HCT116 (cell line): ENCODE results near the gene TIPARP. TPM values are rescaled to one million over a fixed set of nuclear protein-coding genes. Genes with fewer than 3 reads are reported as not detected.

Experiments
- ATAC-seq: fragments of 200-7000 bp; cut with Tn5 transposase; 2 replicates; pipeline ENCODE4 v1.9.1; 2020; ENCODE audit warnings: mild to moderate bottlenecking, moderate library complexity
- BruUV-seq: library from RNA; stranded (reverse); fragments of 400-500 nt; replicated peaks from 2 replicates; lab custom pipeline; 2021; lab: Mats Ljungman, UMichigan
- CTCF ChIA-PET: fragments of 300-600 bp; sonication (Branson Sonifier 250); formaldehyde crosslinking; loops from one replicate; lab custom pipeline; 2021; ENCODE audit warnings: antibody characterized with exemption; lab: Charles Lee
- POLR2A ChIA-PET: fragments of 300-600, 350-600 bp; sonication (Branson Sonifier 250); formaldehyde crosslinking; loops from one replicate; lab custom pipeline; 2021; ENCODE audit warnings: antibody characterized with exemption; lab: Charles Lee
- RAD21 ChIA-PET, 2 experiments: fragments of 300-600 bp; sonication (Branson Sonifier 250); formaldehyde crosslinking; loops; one replicate each; lab custom pipeline; 2023; ENCODE audit warnings: low total read pairs in 2 of 2; ENCODE audit not compliant: uncharacterized antibody in 2 of 2, unreplicated experiment in 2 of 2, low non-redundant PET in 1 of 2; lab: Charles Lee
- DNase-seq: peaks from one replicate; pipeline ENCODE4 v3.0.0-alpha.2; 2010; ENCODE audit warnings: low read depth, low spot score
- H2AFZ ChIP-seq: fragments of 200-600 bp; shearing (Covaris generic), sonication (generic); 2 replicates; pipeline ENCODE4 v1.6.1; 2017; ENCODE audit warnings: low read depth, mixed run types, mixed read lengths, antibody characterized with exemption, low read length; ENCODE audit not compliant: poor library complexity, severe bottlenecking
- H3K27ac ChIP-seq: 2 replicates; pipeline ENCODE4 v1.5.1; 2012; ENCODE audit warnings: low read depth, low read length
- H3K27me3 ChIP-seq: fragments of 200-600 bp; sonication (generic); 2 replicates; pipeline ENCODE4 v1.6.1; 2016; ENCODE audit warnings: mixed run types, low read length, mixed read lengths; ENCODE audit not compliant: insufficient read depth
- H3K36me3 ChIP-seq, 2 experiments: fragments of 200-500 bp in 1 of 2; fragments of 200-600 bp in 1 of 2; sonication (Bioruptor generic) in 1 of 2; sonication (generic) in 1 of 2; 2 replicates each; pipeline versions ENCODE4 v1.5.1 to v1.6.1; 2014 to 2016; ENCODE audit warnings: low read length in 2 of 2, inconsistent platforms in 1 of 2, mixed read lengths in 1 of 2, mixed run types in 1 of 2; ENCODE audit not compliant: insufficient read depth in 2 of 2, control insufficient read depth in 1 of 2
- H3K4me1 ChIP-seq, 2 experiments: fragments of 200-600 bp in 1 of 2; sonication (generic) in 1 of 2; 2 replicates each; pipeline versions ENCODE4 v1.5.1 to v1.6.1; 2012 to 2017; ENCODE audit warnings: low read length in 2 of 2, inconsistent platforms in 1 of 2, mild to moderate bottlenecking in 1 of 2, mixed read lengths in 1 of 2, mixed run types in 1 of 2, moderate library complexity in 1 of 2; ENCODE audit not compliant: insufficient read depth in 2 of 2, control insufficient read depth in 1 of 2
- H3K4me2 ChIP-seq: fragments of 200-600 bp; sonication (generic); 2 replicates; pipeline ENCODE4 v1.6.1; 2017; ENCODE audit warnings: mixed run types, low read length, mixed read lengths
- H3K4me3 ChIP-seq, 2 experiments: fragments of 200-600 bp in 1 of 2; sonication (generic) in 1 of 2; replicated peaks in 1 of 2; 2 replicates each; pipeline ENCODE4 v1.5.1; 2011 to 2016; ENCODE audit warnings: low read length in 2 of 2, control low read depth in 1 of 2, low read depth in 1 of 2, mild to moderate bottlenecking in 1 of 2, mixed read lengths in 1 of 2, mixed run types in 1 of 2
- H3K79me2 ChIP-seq: fragments of 200-600 bp; sonication (generic); 2 replicates; pipeline ENCODE4 v1.6.1; 2017; ENCODE audit warnings: mild to moderate bottlenecking, mixed run types, low read length, moderate library complexity, mixed read lengths; ENCODE audit not compliant: insufficient read depth
- H3K9ac ChIP-seq: fragments of 200-600 bp; sonication (generic); 2 replicates; pipeline ENCODE4 v1.6.1; 2016; ENCODE audit warnings: low read length, mixed read lengths
- H3K9me2 ChIP-seq: fragments of 200-600 bp; sonication (generic), shearing (Covaris generic); 2 replicates; pipeline ENCODE4 v1.6.1; 2017; ENCODE audit warnings: mixed run types, mild to moderate bottlenecking, moderate library complexity; ENCODE audit not compliant: insufficient read depth
- H3K9me3 ChIP-seq, 2 experiments: fragments of 200-500 bp in 1 of 2; fragments of 200-600 bp in 1 of 2; sonication (Bioruptor generic) in 1 of 2; sonication (generic) in 1 of 2; 2 replicates each; pipeline ENCODE4 v1.6.1; 2014 to 2017; ENCODE audit warnings: low read length in 2 of 2, mixed read lengths in 2 of 2, inconsistent platforms in 1 of 2, low read depth in 1 of 2, mild to moderate bottlenecking in 1 of 2, mixed run types in 1 of 2, moderate library complexity in 1 of 2; ENCODE audit not compliant: control insufficient read depth in 1 of 2, insufficient read depth in 1 of 2
- H4K20me1 ChIP-seq: fragments of 200-600 bp; sonication (generic), shearing (Covaris generic); 2 replicates; pipeline ENCODE4 v1.6.1; 2017; ENCODE audit warnings: mixed run types, mild to moderate bottlenecking, moderate library complexity; ENCODE audit not compliant: insufficient read depth
- CEBPB ChIP-seq: IDR thresholded peaks from 2 replicates; pipeline ENCODE4 v1.6.1; 2012; ENCODE audit warnings: low read depth
- EGR1 ChIP-seq: IDR thresholded peaks from 2 replicates; pipeline ENCODE4 v1.6.1; 2012; ENCODE audit warnings: low read depth
- EZH2phosphoT487 ChIP-seq: fragments of 200-600 bp; IDR thresholded peaks from 2 replicates; pipeline ENCODE4 v1.6.1; 2018; ENCODE audit warnings: antibody characterized with exemption, borderline replicate concordance
- POLR2A ChIP-seq: IDR thresholded peaks from 2 replicates; pipeline ENCODE4 v1.7.0; 2011; ENCODE audit warnings: borderline replicate concordance; ENCODE audit not compliant: insufficient read depth, insufficient read length; ENCODE audit errors: extremely low read depth
- POLR2AphosphoS5 ChIP-seq: IDR thresholded peaks from 2 replicates; pipeline ENCODE4 v1.6.1; 2011; ENCODE audit warnings: mild to moderate bottlenecking, low read depth, low read length, moderate library complexity
- RAD21 ChIP-seq: IDR thresholded peaks from 2 replicates; pipeline ENCODE4 v1.6.1; 2012; ENCODE audit warnings: low read depth, mild to moderate bottlenecking
- SIN3A ChIP-seq: IDR thresholded peaks from 2 replicates; pipeline ENCODE4 v1.6.1; 2012; ENCODE audit warnings: low read depth
- SP1 ChIP-seq: IDR thresholded peaks from 2 replicates; pipeline ENCODE4 v1.6.1; 2012; ENCODE audit warnings: low read depth
- SRF ChIP-seq: IDR thresholded peaks from 2 replicates; pipeline ENCODE4 v1.6.1; 2012; ENCODE audit warnings: low read depth
- ZFX ChIP-seq: fragments of 450-650 bp; IDR thresholded peaks from 2 replicates; pipeline ENCODE4 v1.6.1; 2017
- ZNF274 ChIP-seq: fragments of 200-500 bp; sonication (Bioruptor generic); IDR thresholded peaks from 2 replicates; pipeline ENCODE4 v1.6.1; 2014; ENCODE audit warnings: mild to moderate bottlenecking, low read depth, low read length, inconsistent platforms
- intact Hi-C: fragments of 100-400 bp; cut with micrococcal nuclease; formaldehyde crosslinking; loops from 2 replicates; pipeline ENCODE4 v1.10.0; 2022
- total RNA-seq: library from RNA; stranded (reverse); gene quantifications from one replicate; pipeline ENCODE4 v1.2.1, GENCODE V29; 2021; ENCODE audit not compliant: unreplicated experiment
- TF ChIP-seq, protein P1 (sequence below): IDR thresholded peaks from 2 replicates; pipeline ENCODE4 v1.6.1; 2012
- TF ChIP-seq, protein P2 (sequence below): IDR thresholded peaks from 2 replicates; pipeline ENCODE4 v1.6.1; 2012
- TF ChIP-seq, protein P3 (sequence below): IDR thresholded peaks from 2 replicates; pipeline ENCODE4 v1.6.1; 2011; ENCODE audit warnings: mild to moderate bottlenecking, low read length, moderate library complexity; ENCODE audit not compliant: insufficient replicate concordance; ENCODE audit errors: extremely low read depth
- TF ChIP-seq, protein P4 (sequence below), 3 experiments: fragments of 200-600 bp in 1 of 3; sonication (generic) in 1 of 3; IDR thresholded peaks in 2 of 3; conservative IDR thresholded peaks in 1 of 3; 2 replicates each; pipeline ENCODE4 v1.5.1; 2012 to 2017; ENCODE audit warnings: low read depth in 2 of 3, low read length in 2 of 3, antibody characterized with exemption in 1 of 3, borderline replicate concordance in 1 of 3, control low read depth in 1 of 3, mild to moderate bottlenecking in 1 of 3, mixed read lengths in 1 of 3, mixed run types in 1 of 3, moderate library complexity in 1 of 3; ENCODE audit not compliant: insufficient read depth in 1 of 3

The TIPARP gene
- total RNA-seq, 1 experiment from 2014 or later, result 51.3 TPM

DNA sequence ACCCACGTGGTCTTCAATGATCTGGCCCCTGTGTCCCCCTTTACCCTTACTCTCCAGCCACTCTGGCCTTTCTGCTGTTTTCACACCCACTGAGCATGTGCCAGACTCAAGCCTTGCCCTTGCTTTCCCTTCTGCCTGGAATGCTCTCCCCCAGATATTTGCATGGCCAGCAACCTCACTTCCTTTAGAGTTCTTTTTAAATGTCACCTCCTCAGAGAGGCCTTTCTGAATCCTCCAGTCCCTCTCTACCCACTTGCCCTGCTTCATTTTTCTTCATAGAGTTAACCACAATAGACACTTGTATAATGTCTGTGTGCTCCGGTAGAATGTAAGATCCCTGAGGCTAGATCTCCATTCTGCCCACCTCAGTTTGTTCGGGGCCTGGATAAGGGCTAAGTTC, 39.4 kb upstream of the TIPARP start:
- DNase-seq (no peak), ATAC-seq (no peak)
- no peak overlapping the region for H2AFZ ChIP-seq
- ChIA-PET CTCF (no interaction called here), POLR2A (no interaction called here), RAD21 (no interaction called here)
- H4K20me1 ChIP-seq, result no peaks in the 10 kb centered on the region
- H3K9me3 ChIP-seq, result no peaks in the 10 kb centered on the region
- H3K4me1 ChIP-seq, result peaks cover 11 to 15% of the 10 kb centered on the region in 2 experiments
- H3K9me2 ChIP-seq, result no peaks in the 10 kb centered on the region
- no peaks in the 10 kb centered on the region for H3K36me3 ChIP-seq
- H3K27ac ChIP-seq, result no peak overlapping the region
- no peak overlapping the region for H3K4me3 ChIP-seq
- no peak overlapping the region for H3K4me2 ChIP-seq
- H3K9ac ChIP-seq, result no peak overlapping the region
- BruUV-seq, result no TSS peak
- intact Hi-C loops, result no loop called here
- TF ChIP-seq, protein P1, sequence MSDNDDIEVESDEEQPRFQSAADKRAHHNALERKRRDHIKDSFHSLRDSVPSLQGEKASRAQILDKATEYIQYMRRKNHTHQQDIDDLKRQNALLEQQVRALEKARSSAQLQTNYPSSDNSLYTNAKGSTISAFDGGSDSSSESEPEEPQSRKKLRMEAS, result no peak
- TF ChIP-seq SIN3A, result no peak
- no peak for TF ChIP-seq ZNF274
- no peak for TF ChIP-seq ZFX
- no peak for TF ChIP-seq CEBPB
- TF ChIP-seq SP1, result no peak
- no peak for TF ChIP-seq EGR1
- TF ChIP-seq SRF, result no peak
- no peaks in the 10 kb centered on the region for H3K79me2 ChIP-seq
- no peaks in the 10 kb centered on the region for H3K27me3 ChIP-seq

DNA sequence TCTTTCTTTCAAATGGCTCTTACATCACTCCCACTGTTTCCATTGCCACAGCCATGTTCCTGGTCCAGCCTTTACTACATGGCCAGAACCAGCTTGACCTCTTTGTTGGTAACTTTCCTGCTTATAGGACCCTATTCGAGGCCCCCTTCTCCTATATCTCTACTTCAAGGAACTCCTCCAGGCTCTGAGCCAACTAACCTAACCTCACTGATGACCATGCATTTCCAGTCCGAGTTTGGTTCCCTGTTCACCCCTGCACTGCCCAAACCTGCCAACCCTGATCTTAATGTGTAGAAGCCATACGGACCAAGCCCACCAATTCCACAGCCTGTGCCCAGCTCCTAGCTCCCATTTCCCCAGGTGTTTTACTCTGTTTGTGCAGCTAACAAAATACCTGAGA, 38.4 kb upstream of the TIPARP start:
- CTCF ChIA-PET, result no interaction called here

More for the DNA sequence above, 38.4 kb upstream of the TIPARP start:
- no peaks in the 10 kb centered on the region for H3K27me3 ChIP-seq
- intact Hi-C loops, result no loop called here
- H4K20me1 ChIP-seq, result no peaks in the 10 kb centered on the region
- H2AFZ ChIP-seq, result no peak overlapping the region
- no peaks in the 10 kb centered on the region for H3K9me2 ChIP-seq
- H3K27ac ChIP-seq, result no peak overlapping the region
- no peak for TF ChIP-seq POLR2A
- TF ChIP-seq, protein P1, result no peak
- TF ChIP-seq, protein P2, sequence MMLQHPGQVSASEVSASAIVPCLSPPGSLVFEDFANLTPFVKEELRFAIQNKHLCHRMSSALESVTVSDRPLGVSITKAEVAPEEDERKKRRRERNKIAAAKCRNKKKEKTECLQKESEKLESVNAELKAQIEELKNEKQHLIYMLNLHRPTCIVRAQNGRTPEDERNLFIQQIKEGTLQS, result no peak
- TF ChIP-seq, protein P3, sequence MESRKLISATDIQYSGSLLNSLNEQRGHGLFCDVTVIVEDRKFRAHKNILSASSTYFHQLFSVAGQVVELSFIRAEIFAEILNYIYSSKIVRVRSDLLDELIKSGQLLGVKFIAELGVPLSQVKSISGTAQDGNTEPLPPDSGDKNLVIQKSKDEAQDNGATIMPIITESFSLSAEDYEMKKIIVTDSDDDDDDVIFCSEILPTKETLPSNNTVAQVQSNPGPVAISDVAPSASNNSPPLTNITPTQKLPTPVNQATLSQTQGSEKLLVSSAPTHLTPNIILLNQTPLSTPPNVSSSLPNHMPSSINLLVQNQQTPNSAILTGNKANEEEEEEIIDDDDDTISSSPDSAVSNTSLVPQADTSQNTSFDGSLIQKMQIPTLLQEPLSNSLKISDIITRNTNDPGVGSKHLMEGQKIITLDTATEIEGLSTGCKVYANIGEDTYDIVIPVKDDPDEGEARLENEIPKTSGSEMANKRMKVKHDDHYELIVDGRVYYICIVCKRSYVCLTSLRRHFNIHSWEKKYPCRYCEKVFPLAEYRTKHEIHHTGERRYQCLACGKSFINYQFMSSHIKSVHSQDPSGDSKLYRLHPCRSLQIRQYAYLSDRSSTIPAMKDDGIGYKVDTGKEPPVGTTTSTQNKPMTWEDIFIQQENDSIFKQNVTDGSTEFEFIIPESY, result no peak
- no peak for TF ChIP-seq EZH2phosphoT487
- TF ChIP-seq, protein P4, sequence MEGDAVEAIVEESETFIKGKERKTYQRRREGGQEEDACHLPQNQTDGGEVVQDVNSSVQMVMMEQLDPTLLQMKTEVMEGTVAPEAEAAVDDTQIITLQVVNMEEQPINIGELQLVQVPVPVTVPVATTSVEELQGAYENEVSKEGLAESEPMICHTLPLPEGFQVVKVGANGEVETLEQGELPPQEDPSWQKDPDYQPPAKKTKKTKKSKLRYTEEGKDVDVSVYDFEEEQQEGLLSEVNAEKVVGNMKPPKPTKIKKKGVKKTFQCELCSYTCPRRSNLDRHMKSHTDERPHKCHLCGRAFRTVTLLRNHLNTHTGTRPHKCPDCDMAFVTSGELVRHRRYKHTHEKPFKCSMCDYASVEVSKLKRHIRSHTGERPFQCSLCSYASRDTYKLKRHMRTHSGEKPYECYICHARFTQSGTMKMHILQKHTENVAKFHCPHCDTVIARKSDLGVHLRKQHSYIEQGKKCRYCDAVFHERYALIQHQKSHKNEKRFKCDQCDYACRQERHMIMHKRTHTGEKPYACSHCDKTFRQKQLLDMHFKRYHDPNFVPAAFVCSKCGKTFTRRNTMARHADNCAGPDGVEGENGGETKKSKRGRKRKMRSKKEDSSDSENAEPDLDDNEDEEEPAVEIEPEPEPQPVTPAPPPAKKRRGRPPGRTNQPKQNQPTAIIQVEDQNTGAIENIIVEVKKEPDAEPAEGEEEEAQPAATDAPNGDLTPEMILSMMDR (IDR thresholded peaks at IDR 0.05 in 2 of 3, conservative IDR thresholded peaks at IDR 0.05 in 1 of 3; ENCODE audit: borderline replicate concordance in 1 of 3, insufficient read depth in 1 of 3, low read depth in 2 of 3, low read length in 2 of 3), result no peak
- no peak for TF ChIP-seq EGR1
- TF ChIP-seq SRF, result no peak
- no peak for TF ChIP-seq RAD21
- TF ChIP-seq SP1, result no peak
- no peak for TF ChIP-seq POLR2AphosphoS5
- TF ChIP-seq CEBPB, result no peak
- BruUV-seq, result no TSS peak
- H3K79me2 ChIP-seq, result no peaks in the 10 kb centered on the region
- H3K4me3 ChIP-seq, result no peak overlapping the region
- RAD21 ChIA-PET, result no interaction called here
- ATAC-seq, result no peak
- H3K36me3 ChIP-seq, result no peaks in the 10 kb centered on the region
- no peaks in the 10 kb centered on the region for H3K9me3 ChIP-seq
- POLR2A ChIA-PET, result no interaction called here
- no peak overlapping the region for H3K4me2 ChIP-seq
- no peak overlapping the region for H3K9ac ChIP-seq
- no peak for DNase-seq
- peaks cover 2 to 6% of the 10 kb centered on the region in 2 experiments; a peak in 2 of 4 replicates for H3K4me1 ChIP-seq
